HCT116 (cell line): Measurements from ENCODE around the gene SGMS1. TPM values are rescaled to one million over a fixed set of nuclear protein-coding genes. Genes with fewer than 3 reads are reported as not detected.

Experiments used
- ATAC-seq: fragments of 200-7000 bp; cut with Tn5 transposase; 2 replicates; pipeline ENCODE4 v1.9.1; 2020; ENCODE audit warnings: mild to moderate bottlenecking, moderate library complexity
- BruUV-seq: library from RNA; stranded (reverse); fragments of 400-500 nt; replicated peaks from 2 replicates; lab custom pipeline; 2021; lab: Mats Ljungman, UMichigan
- CTCF ChIA-PET: fragments of 300-600 bp; sonication (Branson Sonifier 250); formaldehyde crosslinking; loops from one replicate; lab custom pipeline; 2021; ENCODE audit warnings: antibody characterized with exemption; lab: Charles Lee
- POLR2A ChIA-PET: fragments of 300-600, 350-600 bp; sonication (Branson Sonifier 250); formaldehyde crosslinking; loops from one replicate; lab custom pipeline; 2021; ENCODE audit warnings: antibody characterized with exemption; lab: Charles Lee
- RAD21 ChIA-PET, 2 experiments: fragments of 300-600 bp; sonication (Branson Sonifier 250); formaldehyde crosslinking; loops; one replicate each; lab custom pipeline; 2023; ENCODE audit warnings: low total read pairs in 2 of 2; ENCODE audit not compliant: uncharacterized antibody in 2 of 2, unreplicated experiment in 2 of 2, low non-redundant PET in 1 of 2; lab: Charles Lee
- DNase-seq: peaks from one replicate; pipeline ENCODE4 v3.0.0-alpha.2; 2010; ENCODE audit warnings: low read depth, low spot score
- H2AFZ ChIP-seq: fragments of 200-600 bp; shearing (Covaris generic), sonication (generic); 2 replicates; pipeline ENCODE4 v1.6.1; 2017; ENCODE audit warnings: low read depth, mixed run types, mixed read lengths, antibody characterized with exemption, low read length; ENCODE audit not compliant: poor library complexity, severe bottlenecking
- H3K27ac ChIP-seq: 2 replicates; pipeline ENCODE4 v1.5.1; 2012; ENCODE audit warnings: low read depth, low read length
- H3K27me3 ChIP-seq: fragments of 200-600 bp; sonication (generic); 2 replicates; pipeline ENCODE4 v1.6.1; 2016; ENCODE audit warnings: mixed run types, low read length, mixed read lengths; ENCODE audit not compliant: insufficient read depth
- H3K36me3 ChIP-seq, 2 experiments: fragments of 200-500 bp in 1 of 2; fragments of 200-600 bp in 1 of 2; sonication (Bioruptor generic) in 1 of 2; sonication (generic) in 1 of 2; 2 replicates each; pipeline versions ENCODE4 v1.5.1 to v1.6.1; 2014 to 2016; ENCODE audit warnings: low read length in 2 of 2, inconsistent platforms in 1 of 2, mixed read lengths in 1 of 2, mixed run types in 1 of 2; ENCODE audit not compliant: insufficient read depth in 2 of 2, control insufficient read depth in 1 of 2
- H3K4me1 ChIP-seq, 2 experiments: fragments of 200-600 bp in 1 of 2; sonication (generic) in 1 of 2; 2 replicates each; pipeline versions ENCODE4 v1.5.1 to v1.6.1; 2012 to 2017; ENCODE audit warnings: low read length in 2 of 2, inconsistent platforms in 1 of 2, mild to moderate bottlenecking in 1 of 2, mixed read lengths in 1 of 2, mixed run types in 1 of 2, moderate library complexity in 1 of 2; ENCODE audit not compliant: insufficient read depth in 2 of 2, control insufficient read depth in 1 of 2
- H3K4me2 ChIP-seq: fragments of 200-600 bp; sonication (generic); 2 replicates; pipeline ENCODE4 v1.6.1; 2017; ENCODE audit warnings: mixed run types, low read length, mixed read lengths
- H3K4me3 ChIP-seq, 2 experiments: fragments of 200-600 bp in 1 of 2; sonication (generic) in 1 of 2; replicated peaks in 1 of 2; 2 replicates each; pipeline ENCODE4 v1.5.1; 2011 to 2016; ENCODE audit warnings: low read length in 2 of 2, control low read depth in 1 of 2, low read depth in 1 of 2, mild to moderate bottlenecking in 1 of 2, mixed read lengths in 1 of 2, mixed run types in 1 of 2
- H3K79me2 ChIP-seq: fragments of 200-600 bp; sonication (generic); 2 replicates; pipeline ENCODE4 v1.6.1; 2017; ENCODE audit warnings: mild to moderate bottlenecking, mixed run types, low read length, moderate library complexity, mixed read lengths; ENCODE audit not compliant: insufficient read depth
- H3K9ac ChIP-seq: fragments of 200-600 bp; sonication (generic); 2 replicates; pipeline ENCODE4 v1.6.1; 2016; ENCODE audit warnings: low read length, mixed read lengths
- H3K9me2 ChIP-seq: fragments of 200-600 bp; sonication (generic), shearing (Covaris generic); 2 replicates; pipeline ENCODE4 v1.6.1; 2017; ENCODE audit warnings: mixed run types, mild to moderate bottlenecking, moderate library complexity; ENCODE audit not compliant: insufficient read depth
- H3K9me3 ChIP-seq, 2 experiments: fragments of 200-500 bp in 1 of 2; fragments of 200-600 bp in 1 of 2; sonication (Bioruptor generic) in 1 of 2; sonication (generic) in 1 of 2; 2 replicates each; pipeline ENCODE4 v1.6.1; 2014 to 2017; ENCODE audit warnings: low read length in 2 of 2, mixed read lengths in 2 of 2, inconsistent platforms in 1 of 2, low read depth in 1 of 2, mild to moderate bottlenecking in 1 of 2, mixed run types in 1 of 2, moderate library complexity in 1 of 2; ENCODE audit not compliant: control insufficient read depth in 1 of 2, insufficient read depth in 1 of 2
- H4K20me1 ChIP-seq: fragments of 200-600 bp; sonication (generic), shearing (Covaris generic); 2 replicates; pipeline ENCODE4 v1.6.1; 2017; ENCODE audit warnings: mixed run types, mild to moderate bottlenecking, moderate library complexity; ENCODE audit not compliant: insufficient read depth
- EZH2 ChIP-seq: fragments of 200-600 bp; sonication (generic); IDR thresholded peaks from 2 replicates; pipeline ENCODE4 v1.6.1; 2017; ENCODE audit warnings: antibody characterized with exemption, mixed run types
- FOSL1 ChIP-seq: IDR thresholded peaks from 2 replicates; pipeline ENCODE4 v1.6.1; 2012; ENCODE audit warnings: low read depth
- JUND ChIP-seq: IDR thresholded peaks from 2 replicates; pipeline ENCODE4 v1.6.1; 2012
- POLR2A ChIP-seq: IDR thresholded peaks from 2 replicates; pipeline ENCODE4 v1.7.0; 2011; ENCODE audit warnings: borderline replicate concordance; ENCODE audit not compliant: insufficient read depth, insufficient read length; ENCODE audit errors: extremely low read depth
- POLR2AphosphoS5 ChIP-seq: IDR thresholded peaks from 2 replicates; pipeline ENCODE4 v1.6.1; 2011; ENCODE audit warnings: mild to moderate bottlenecking, low read depth, low read length, moderate library complexity
- SIN3A ChIP-seq: IDR thresholded peaks from 2 replicates; pipeline ENCODE4 v1.6.1; 2012; ENCODE audit warnings: low read depth
- SP1 ChIP-seq: IDR thresholded peaks from 2 replicates; pipeline ENCODE4 v1.6.1; 2012; ENCODE audit warnings: low read depth
- TCF7L2 ChIP-seq: IDR thresholded peaks from 2 replicates; pipeline ENCODE4 v1.7.0; 2011; ENCODE audit warnings: borderline replicate concordance, inconsistent platforms; ENCODE audit not compliant: insufficient read depth, insufficient read length; ENCODE audit errors: extremely low read depth
- intact Hi-C: fragments of 100-400 bp; cut with micrococcal nuclease; formaldehyde crosslinking; loops from 2 replicates; pipeline ENCODE4 v1.10.0; 2022
- total RNA-seq: library from RNA; stranded (reverse); gene quantifications from one replicate; pipeline ENCODE4 v1.2.1, GENCODE V29; 2021; ENCODE audit not compliant: unreplicated experiment
- TF ChIP-seq, protein P1 (sequence below): IDR thresholded peaks from 2 replicates; pipeline ENCODE4 v1.6.1; 2012; ENCODE audit warnings: low read depth
- TF ChIP-seq, protein P2 (sequence below): IDR thresholded peaks from 2 replicates; pipeline ENCODE4 v1.6.1; 2011; ENCODE audit warnings: mild to moderate bottlenecking, low read length, moderate library complexity; ENCODE audit not compliant: insufficient replicate concordance; ENCODE audit errors: extremely low read depth
- TF ChIP-seq, protein P3 (sequence below): IDR thresholded peaks from 2 replicates; pipeline ENCODE4 v1.6.1; 2012
- TF ChIP-seq, protein P4 (sequence below): IDR thresholded peaks from 2 replicates; pipeline ENCODE4 v1.6.1; 2012

SGMS1 gene
- total RNA-seq, 1 experiment from 2014 or later: 29.1 TPM

DNA sequence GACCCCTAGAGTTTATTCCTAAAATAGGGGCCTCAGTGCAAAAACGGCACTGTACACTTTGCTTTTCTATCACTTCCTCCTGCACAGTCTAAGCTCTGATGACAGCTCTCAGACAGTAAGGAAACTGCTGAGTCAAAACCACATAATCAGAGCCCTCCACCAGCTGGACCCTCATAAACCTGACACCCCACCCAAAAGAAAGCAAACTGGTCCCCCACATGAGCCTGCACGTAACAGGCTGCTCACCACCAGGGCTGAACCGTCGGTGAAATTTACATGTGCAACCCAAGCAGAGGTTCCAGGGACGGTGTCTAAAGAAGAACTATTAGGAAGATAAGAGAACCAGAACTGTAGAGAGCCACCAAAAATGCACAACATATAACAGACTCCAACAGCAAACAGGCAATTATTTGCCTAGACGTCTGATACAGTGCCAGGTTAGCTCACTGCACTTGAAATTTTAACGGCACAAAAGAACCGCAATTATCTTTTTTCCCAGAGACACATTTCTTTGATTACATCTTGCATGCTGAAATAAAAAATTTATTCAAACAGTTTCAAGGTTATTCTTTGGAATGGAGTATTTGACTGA is 19.6 kb downstream of the SGMS1 start:
- Histone ChIP-seq H3K4me1 (peaks cover 11 to 19% of the 10 kb centered on the region in 2 experiments), H3K9me3 (no peaks in the 10 kb centered on the region), H4K20me1 (no peaks in the 10 kb centered on the region), H3K9ac (no peak overlapping the region), H3K4me2 (no peak overlapping the region), H3K4me3 (no peak overlapping the region), H3K27ac (no peak overlapping the region), H3K9me2 (no peaks in the 10 kb centered on the region), H3K79me2 (peaks cover 17% of the 10 kb centered on the region; the same call in 1 of the 2 replicates), H3K36me3 (no peaks in the 10 kb centered on the region), H2AFZ (no peak overlapping the region), H3K27me3 (no peaks in the 10 kb centered on the region)
- no peak for ATAC-seq
- no TSS peak for BruUV-seq
- no peak for DNase-seq
- ChIA-PET CTCF (no interaction called here), POLR2A (no interaction called here), RAD21 (no interaction called here)
- TF ChIP-seq JUND (no peak), EZH2 (no peak), FOSL1 (no peak), SP1 (no peak), SIN3A (no peak), TCF7L2 (no peak), POLR2AphosphoS5 (no peak), POLR2A (no peak)
- TF ChIP-seq, protein P1, sequence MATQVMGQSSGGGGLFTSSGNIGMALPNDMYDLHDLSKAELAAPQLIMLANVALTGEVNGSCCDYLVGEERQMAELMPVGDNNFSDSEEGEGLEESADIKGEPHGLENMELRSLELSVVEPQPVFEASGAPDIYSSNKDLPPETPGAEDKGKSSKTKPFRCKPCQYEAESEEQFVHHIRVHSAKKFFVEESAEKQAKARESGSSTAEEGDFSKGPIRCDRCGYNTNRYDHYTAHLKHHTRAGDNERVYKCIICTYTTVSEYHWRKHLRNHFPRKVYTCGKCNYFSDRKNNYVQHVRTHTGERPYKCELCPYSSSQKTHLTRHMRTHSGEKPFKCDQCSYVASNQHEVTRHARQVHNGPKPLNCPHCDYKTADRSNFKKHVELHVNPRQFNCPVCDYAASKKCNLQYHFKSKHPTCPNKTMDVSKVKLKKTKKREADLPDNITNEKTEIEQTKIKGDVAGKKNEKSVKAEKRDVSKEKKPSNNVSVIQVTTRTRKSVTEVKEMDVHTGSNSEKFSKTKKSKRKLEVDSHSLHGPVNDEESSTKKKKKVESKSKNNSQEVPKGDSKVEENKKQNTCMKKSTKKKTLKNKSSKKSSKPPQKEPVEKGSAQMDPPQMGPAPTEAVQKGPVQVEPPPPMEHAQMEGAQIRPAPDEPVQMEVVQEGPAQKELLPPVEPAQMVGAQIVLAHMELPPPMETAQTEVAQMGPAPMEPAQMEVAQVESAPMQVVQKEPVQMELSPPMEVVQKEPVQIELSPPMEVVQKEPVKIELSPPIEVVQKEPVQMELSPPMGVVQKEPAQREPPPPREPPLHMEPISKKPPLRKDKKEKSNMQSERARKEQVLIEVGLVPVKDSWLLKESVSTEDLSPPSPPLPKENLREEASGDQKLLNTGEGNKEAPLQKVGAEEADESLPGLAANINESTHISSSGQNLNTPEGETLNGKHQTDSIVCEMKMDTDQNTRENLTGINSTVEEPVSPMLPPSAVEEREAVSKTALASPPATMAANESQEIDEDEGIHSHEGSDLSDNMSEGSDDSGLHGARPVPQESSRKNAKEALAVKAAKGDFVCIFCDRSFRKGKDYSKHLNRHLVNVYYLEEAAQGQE: no peak
- TF ChIP-seq, protein P2, sequence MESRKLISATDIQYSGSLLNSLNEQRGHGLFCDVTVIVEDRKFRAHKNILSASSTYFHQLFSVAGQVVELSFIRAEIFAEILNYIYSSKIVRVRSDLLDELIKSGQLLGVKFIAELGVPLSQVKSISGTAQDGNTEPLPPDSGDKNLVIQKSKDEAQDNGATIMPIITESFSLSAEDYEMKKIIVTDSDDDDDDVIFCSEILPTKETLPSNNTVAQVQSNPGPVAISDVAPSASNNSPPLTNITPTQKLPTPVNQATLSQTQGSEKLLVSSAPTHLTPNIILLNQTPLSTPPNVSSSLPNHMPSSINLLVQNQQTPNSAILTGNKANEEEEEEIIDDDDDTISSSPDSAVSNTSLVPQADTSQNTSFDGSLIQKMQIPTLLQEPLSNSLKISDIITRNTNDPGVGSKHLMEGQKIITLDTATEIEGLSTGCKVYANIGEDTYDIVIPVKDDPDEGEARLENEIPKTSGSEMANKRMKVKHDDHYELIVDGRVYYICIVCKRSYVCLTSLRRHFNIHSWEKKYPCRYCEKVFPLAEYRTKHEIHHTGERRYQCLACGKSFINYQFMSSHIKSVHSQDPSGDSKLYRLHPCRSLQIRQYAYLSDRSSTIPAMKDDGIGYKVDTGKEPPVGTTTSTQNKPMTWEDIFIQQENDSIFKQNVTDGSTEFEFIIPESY: no peak
- TF ChIP-seq, protein P3, sequence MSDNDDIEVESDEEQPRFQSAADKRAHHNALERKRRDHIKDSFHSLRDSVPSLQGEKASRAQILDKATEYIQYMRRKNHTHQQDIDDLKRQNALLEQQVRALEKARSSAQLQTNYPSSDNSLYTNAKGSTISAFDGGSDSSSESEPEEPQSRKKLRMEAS: no peak
- TF ChIP-seq, protein P4, sequence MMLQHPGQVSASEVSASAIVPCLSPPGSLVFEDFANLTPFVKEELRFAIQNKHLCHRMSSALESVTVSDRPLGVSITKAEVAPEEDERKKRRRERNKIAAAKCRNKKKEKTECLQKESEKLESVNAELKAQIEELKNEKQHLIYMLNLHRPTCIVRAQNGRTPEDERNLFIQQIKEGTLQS: no peak
- intact Hi-C loops: no loop called here
